T-helper 2 cell treated with Interferon-gamma antibody and Interleukin-4, amounts not matched to agents 100 ng/mL and 5 ng/mL, for 36 hours (primary cell): ENCODE data around the gene BORCS5. TPM values are rescaled to one million over a fixed set of nuclear protein-coding genes. Genes with fewer than 3 reads are reported as not detected.

Source experiments
- intact Hi-C: fragments of 100-400 bp; cut with micrococcal nuclease; formaldehyde crosslinking; loops from one replicate; pipeline ENCODE4 v1.15.1; 2023
- total RNA-seq: library from RNA; stranded (reverse); gene quantifications from 2 replicates; pipeline ENCODE4 v1.2.3, GENCODE V29; 2022

BORCS5 gene
- total RNA-seq, 1 donor from 2014 or later = 22.7 TPM

- intact Hi-C loops = no loop called here
Observed at GRCh38 chr12:12427568-12427967, 70.7 kb downstream of the BORCS5 start.

GRCh38 chr12:12428047-12428446 lies 71.2 kb downstream of the BORCS5 start:
- intact Hi-C loops = no loop called here

GRCh38 chr12:12428961-12429657 lies 72.2 kb downstream of the BORCS5 start:
- intact Hi-C loops = no loop called here

- intact Hi-C loops = no loop called here
Observed at GRCh38 chr12:12432364-12432763, 75.5 kb downstream of the BORCS5 start.

- intact Hi-C loops = no loop called here
Observed at GRCh38 chr12:12433203-12433731, 76.4 kb downstream of the BORCS5 start.

GRCh38 chr12:12436831-12437345 lies 80.0 kb downstream of the BORCS5 start:
- intact Hi-C loops = no loop called here

GRCh38 chr12:12439636-12440035 lies 82.8 kb downstream of the BORCS5 start:
- intact Hi-C loops = loop anchor here (5.0 kb wide), 2 partner anchors 32 to 258 kb away; partner anchors contain the start of gene GPR19

GRCh38 chr12:12440784-12441428 lies 84.0 kb downstream of the BORCS5 start:
- intact Hi-C loops = loop anchor here (5.0 kb wide), 2 partner anchors 34 to 256 kb away; partner anchors contain the start of gene GPR19

GRCh38 chr12:12441429-12441807 lies 84.5 kb downstream of the BORCS5 start:
- intact Hi-C loops = loop anchor here (5.0 kb wide), 2 partner anchors 34 to 256 kb away; partner anchors contain the start of gene GPR19

GRCh38 chr12:12441843-12442461 lies 85.1 kb downstream of the BORCS5 start:
- intact Hi-C loops = loop anchor here (1.0 to 5.0 kb wide), 7 partner anchors 14 to 255 kb away; partner anchors contain the start of genes DUSP16 and GPR19

GRCh38 chr12:12442548-12443071 lies 85.7 kb downstream of the BORCS5 start:
- intact Hi-C loops = loop anchor here (1.0 to 5.0 kb wide), 7 partner anchors 14 to 255 kb away; partner anchors contain the start of genes DUSP16 and GPR19

GRCh38 chr12:12443431-12443878 lies 86.6 kb downstream of the BORCS5 start:
- intact Hi-C loops = loop anchor here (5.0 kb wide), 2 partner anchors 36 to 254 kb away; partner anchors contain the start of gene GPR19

GRCh38 chr12:12445165-12445881 lies 88.4 kb downstream of the BORCS5 start:
- intact Hi-C loops = no loop called here

GRCh38 chr12:12445882-12446181 lies 89.0 kb downstream of the BORCS5 start:
- intact Hi-C loops = no loop called here

GRCh38 chr12:12446786-12447185 lies 89.9 kb downstream of the BORCS5 start:
- intact Hi-C loops = no loop called here

- intact Hi-C loops = no loop called here
Observed at GRCh38 chr12:12447236-12447635, 90.4 kb downstream of the BORCS5 start.

- intact Hi-C loops = no loop called here
Observed at GRCh38 chr12:12447837-12448236, 91.0 kb downstream of the BORCS5 start.

- intact Hi-C loops = no loop called here
Observed at GRCh38 chr12:12449533-12450025, 92.7 kb downstream of the BORCS5 start.

GRCh38 chr12:12450043-12450471 lies 93.2 kb downstream of the BORCS5 start:
- intact Hi-C loops = no loop called here

GRCh38 chr12:12451098-12451497 lies 94.2 kb downstream of the BORCS5 start:
- intact Hi-C loops = no loop called here
